HUES6 (cell line): ENCODE results near the gene FAM163B.

Experiments used
- H3K27ac ChIP-seq: 2 replicates; pipeline ENCODE4 v1.7.0; 2013; ENCODE audit warnings: low read depth, mild to moderate bottlenecking, low read length, inconsistent platforms
- H3K27me3 ChIP-seq: 2 replicates; pipeline ENCODE4 v1.6.1; 2013; ENCODE audit warnings: low read length; ENCODE audit not compliant: control insufficient read depth, insufficient read depth
- H3K36me3 ChIP-seq: 2 replicates; pipeline ENCODE4 v1.6.1; 2013; ENCODE audit warnings: low read length; ENCODE audit not compliant: control insufficient read depth, insufficient read depth
- H3K4me1 ChIP-seq: 2 replicates; pipeline ENCODE4 v1.6.1; 2013; ENCODE audit warnings: low read length; ENCODE audit not compliant: control insufficient read depth, insufficient read depth
- H3K4me3 ChIP-seq: 2 replicates; pipeline ENCODE4 v1.5.1; 2013; ENCODE audit warnings: low read depth, low read length
- H3K9ac ChIP-seq: one replicate; pipeline ENCODE4 v1.6.1; 2013; ENCODE audit warnings: mild to moderate bottlenecking, low read length
- H3K9me3 ChIP-seq: 2 replicates; pipeline ENCODE4 v1.6.1; 2013; ENCODE audit warnings: low read depth, low read length; ENCODE audit not compliant: control insufficient read depth, insufficient read depth

FAM163B gene

GRCh38 chr9:133614056-133614455 is 4.9 kb upstream of the FAM163B start:
- Histone ChIP-seq H3K9ac (no peak overlapping the region), H3K36me3 (no peaks in the 10 kb centered on the region), H3K9me3 (no peaks in the 10 kb centered on the region), H3K27me3 (peaks cover 80% of the 10 kb centered on the region; the same call in 1 of the 2 replicates), H3K27ac (no peak overlapping the region), H3K4me3 (no peak overlapping the region), H3K4me1 (0 out of 2 replicates have a peak, but pooled peaks cover 3% of the 10 kb centered on the region)

- H3K36me3 ChIP-seq: no peaks in the 10 kb centered on the region
- H3K27me3 ChIP-seq: peaks cover 83% of the 10 kb centered on the region
- no peak overlapping the region for H3K9ac ChIP-seq
- H3K4me3 ChIP-seq: no peak overlapping the region
- H3K9me3 ChIP-seq: no peaks in the 10 kb centered on the region
- H3K27ac ChIP-seq: no peak overlapping the region
- H3K4me1 ChIP-seq: 0 out of 2 replicates have a peak, but pooled peaks cover 5% of the 10 kb centered on the region
Measured at GRCh38 chr9:133613432-133613831, 4.2 kb upstream of the FAM163B start.

- Histone ChIP-seq H3K9ac (no peak overlapping the region), H3K27me3 (peaks cover 84% of the 10 kb centered on the region), H3K27ac (no peak overlapping the region), H3K4me3 (no peak overlapping the region), H3K9me3 (no peaks in the 10 kb centered on the region), H3K36me3 (no peaks in the 10 kb centered on the region), H3K4me1 (0 out of 2 replicates have a peak, but pooled peaks cover 5% of the 10 kb centered on the region)
Measured at GRCh38 chr9:133612816-133613215, 3.6 kb upstream of the FAM163B start.

GRCh38 chr9:133612051-133612450 is 2.9 kb upstream of the FAM163B start:
- H3K4me1 ChIP-seq: 0 out of 2 replicates have a peak, but pooled peaks cover 5% of the 10 kb centered on the region
- H3K36me3 ChIP-seq: no peaks in the 10 kb centered on the region
- no peak overlapping the region for H3K4me3 ChIP-seq
- peaks cover 84% of the 10 kb centered on the region for H3K27me3 ChIP-seq
- H3K9me3 ChIP-seq: no peaks in the 10 kb centered on the region
- no peak overlapping the region for H3K27ac ChIP-seq
- H3K9ac ChIP-seq: no peak overlapping the region

- Histone ChIP-seq H3K36me3 (no peaks in the 10 kb centered on the region), H3K4me3 (no peak overlapping the region), H3K9me3 (no peaks in the 10 kb centered on the region), H3K4me1 (0 out of 2 replicates have a peak, but pooled peaks cover 5% of the 10 kb centered on the region), H3K27ac (no peak overlapping the region), H3K9ac (no peak overlapping the region), H3K27me3 (peaks cover 82% of the 10 kb centered on the region)
Measured at GRCh38 chr9:133610845-133611244, 1.7 kb upstream of the FAM163B start.

DNA sequence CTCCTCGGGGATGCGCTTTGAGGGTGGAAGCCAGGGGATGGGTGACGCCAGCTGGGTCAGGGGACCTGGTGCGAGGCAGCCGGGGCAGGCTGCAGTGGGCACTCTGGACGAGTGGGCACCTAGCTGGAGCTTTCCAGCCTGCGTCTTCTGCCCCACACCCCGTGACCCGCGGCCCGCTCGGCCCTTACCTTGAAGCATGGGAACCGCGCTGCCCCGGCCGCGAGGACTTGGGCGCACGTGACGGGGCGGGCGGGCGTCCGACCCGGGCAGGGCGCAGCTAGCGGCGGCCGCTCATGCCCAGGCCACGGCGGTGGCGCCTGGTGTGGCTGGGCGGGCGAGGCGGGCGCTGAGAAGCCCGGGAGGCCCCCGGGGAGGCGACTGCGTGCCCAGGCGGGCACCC is 300 bp downstream of the FAM163B start:
- Histone ChIP-seq H3K4me3 (peak overlapping the region; percentile 54), H3K36me3 (no peaks in the 10 kb centered on the region), H3K9ac (no peak overlapping the region), H3K4me1 (peaks cover 5% of the 10 kb centered on the region; the same call in 1 of the 2 replicates), H3K9me3 (no peaks in the 10 kb centered on the region), H3K27ac (no peak overlapping the region), H3K27me3 (peaks cover 69% of the 10 kb centered on the region)

- H3K9me3 ChIP-seq: no peaks in the 10 kb centered on the region
- H3K27me3 ChIP-seq: peaks cover 63% of the 10 kb centered on the region
- H3K4me3 ChIP-seq: peak overlapping the region; percentile 54
- H3K27ac ChIP-seq: no peak overlapping the region
- H3K4me1 ChIP-seq: peaks cover 5% of the 10 kb centered on the region; the same call in 1 of the 2 replicates
- H3K36me3 ChIP-seq: no peaks in the 10 kb centered on the region
- H3K9ac ChIP-seq: no peak overlapping the region
Measured at GRCh38 chr9:133608382-133608781, 807 bp downstream of the FAM163B start.

- Histone ChIP-seq H3K27me3 (peaks cover 59% of the 10 kb centered on the region), H3K9me3 (no peaks in the 10 kb centered on the region), H3K4me3 (no peak overlapping the region), H3K36me3 (no peaks in the 10 kb centered on the region), H3K27ac (no peak overlapping the region), H3K4me1 (peaks cover 8% of the 10 kb centered on the region), H3K9ac (no peak overlapping the region)
Measured at GRCh38 chr9:133607976-133608375, 1.2 kb downstream of the FAM163B start.

- Histone ChIP-seq H3K36me3 (no peaks in the 10 kb centered on the region), H3K27ac (no peak overlapping the region), H3K4me1 (peaks cover 11% of the 10 kb centered on the region), H3K9ac (no peak overlapping the region), H3K9me3 (no peaks in the 10 kb centered on the region), H3K27me3 (peaks cover 53% of the 10 kb centered on the region), H3K4me3 (no peak overlapping the region)
Measured at GRCh38 chr9:133607381-133607780, 1.8 kb downstream of the FAM163B start.

GRCh38 chr9:133606708-133607025 is 2.5 kb downstream of the FAM163B start:
- peaks cover 11% of the 10 kb centered on the region for H3K4me1 ChIP-seq
- no peaks in the 10 kb centered on the region for H3K36me3 ChIP-seq
- H3K27me3 ChIP-seq: peaks cover 47% of the 10 kb centered on the region
- no peaks in the 10 kb centered on the region for H3K9me3 ChIP-seq
- H3K27ac ChIP-seq: no peak overlapping the region
- no peak overlapping the region for H3K4me3 ChIP-seq
- H3K9ac ChIP-seq: no peak overlapping the region

DNA sequence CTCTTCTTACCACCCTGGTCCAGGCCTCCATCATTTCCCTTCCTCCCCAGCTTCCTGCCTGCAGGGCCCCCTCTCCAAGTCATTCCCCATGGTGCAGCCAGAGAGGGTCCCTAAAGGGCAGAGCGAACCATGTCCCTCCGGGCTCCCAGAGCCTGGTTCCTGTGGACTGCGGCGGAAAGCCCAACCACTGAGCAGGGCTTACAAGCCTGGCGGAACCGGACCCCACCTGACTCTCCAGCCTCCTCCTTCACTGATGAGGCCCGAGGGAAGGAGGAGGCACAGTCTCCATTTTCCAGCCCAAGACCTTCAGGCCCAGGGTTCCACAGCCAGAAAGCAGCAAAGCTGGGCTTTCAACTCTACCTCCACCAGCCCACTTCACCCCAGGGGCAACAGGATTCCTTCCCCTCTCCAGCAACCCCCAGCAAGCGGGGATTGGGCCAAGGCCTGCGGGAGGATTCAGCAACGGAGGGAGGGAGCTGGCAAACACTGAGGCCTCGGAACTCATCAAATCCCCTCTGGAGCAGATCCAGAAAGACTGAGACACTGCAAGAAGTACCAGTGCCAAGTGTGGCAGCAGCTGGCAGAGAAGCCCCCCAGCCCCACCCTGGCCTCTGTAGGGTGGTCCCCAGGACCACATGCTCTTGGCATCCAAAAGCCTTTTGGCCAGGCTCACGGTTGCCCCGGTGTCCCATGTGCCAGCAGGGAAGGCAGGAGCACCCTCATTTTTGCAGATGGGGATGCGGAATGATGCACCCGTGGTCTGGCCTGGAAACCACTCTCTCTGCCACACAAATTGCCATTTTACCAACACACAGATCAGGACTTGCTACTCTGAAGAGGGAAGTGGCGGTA is 3.1 kb downstream of the FAM163B start:
- H3K36me3 ChIP-seq: no peaks in the 10 kb centered on the region
- no peak overlapping the region for H3K9ac ChIP-seq
- peaks cover 41% of the 10 kb centered on the region for H3K27me3 ChIP-seq
- no peaks in the 10 kb centered on the region for H3K9me3 ChIP-seq
- no peak overlapping the region for H3K27ac ChIP-seq
- H3K4me1 ChIP-seq: peaks cover 11% of the 10 kb centered on the region
- H3K4me3 ChIP-seq: no peak overlapping the region
